GM08714 (cell line): ENCODE data around the gene GPR27.
A peak's percentile ranks its signal among the peaks of the same experiment; 100 is the strongest.

Experiments
- H3K4me3 ChIP-seq: fragments of 200-500 bp; sonication (Bioruptor generic); 2 replicates; pipeline ENCODE4 v1.5.1; 2014; ENCODE audit warnings: mild to moderate bottlenecking, low read length, inconsistent platforms
- ZNF274 ChIP-seq: IDR thresholded peaks from 2 replicates; pipeline ENCODE4 v1.6.1; 2012; ENCODE audit warnings: mild to moderate bottlenecking, low read depth, low read length

Gene GPR27

DNA sequence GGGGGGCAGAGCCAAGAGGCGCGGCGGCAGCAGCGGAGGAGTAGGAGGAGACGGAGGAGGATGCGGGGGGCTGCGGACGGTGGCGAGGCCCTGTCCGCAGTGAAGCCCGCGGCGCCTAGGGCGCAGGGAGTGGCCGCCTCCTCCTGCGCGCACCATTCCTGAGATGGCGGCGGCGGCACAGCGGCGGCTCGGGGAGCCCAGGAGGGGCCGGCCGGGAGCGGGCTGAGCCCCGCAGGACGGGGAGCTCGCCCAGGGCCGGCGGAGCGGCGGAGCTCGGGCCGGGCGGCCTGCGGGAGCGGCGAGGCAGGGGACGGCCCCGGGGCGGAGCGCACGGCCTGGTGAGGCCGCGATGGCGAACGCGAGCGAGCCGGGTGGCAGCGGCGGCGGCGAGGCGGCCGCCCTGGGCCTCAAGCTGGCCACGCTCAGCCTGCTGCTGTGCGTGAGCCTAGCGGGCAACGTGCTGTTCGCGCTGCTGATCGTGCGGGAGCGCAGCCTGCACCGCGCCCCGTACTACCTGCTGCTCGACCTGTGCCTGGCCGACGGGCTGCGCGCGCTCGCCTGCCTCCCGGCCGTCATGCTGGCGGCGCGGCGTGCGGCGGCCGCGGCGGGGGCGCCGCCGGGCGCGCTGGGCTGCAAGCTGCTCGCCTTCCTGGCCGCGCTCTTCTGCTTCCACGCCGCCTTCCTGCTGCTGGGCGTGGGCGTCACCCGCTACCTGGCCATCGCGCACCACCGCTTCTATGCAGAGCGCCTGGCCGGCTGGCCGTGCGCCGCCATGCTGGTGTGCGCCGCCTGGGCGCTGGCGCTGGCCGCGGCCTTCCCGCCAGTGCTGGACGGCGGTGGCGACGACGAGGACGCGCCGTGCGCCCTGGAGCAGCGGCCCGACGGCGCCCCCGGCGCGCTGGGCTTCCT lies at the start of gene GPR27:
GPR27 (plus strand) TSS at position 155 of the 909 bp plus-strand sequence; CDS start at position 350, 195 bp downstream.
- TF ChIP-seq ZNF274: no peak
- H3K4me3 ChIP-seq: peak within 1 kb of the TSS; percentile 0; the same call in 1 of the 2 replicates

GRCh38 chr3:71704915-71705314 lies 48.7 kb upstream of the GPR27 start:
- H3K4me3 ChIP-seq: no peak overlapping the region
- no peak for TF ChIP-seq ZNF274

GRCh38 chr3:71705681-71706080 lies 48.0 kb upstream of the GPR27 start:
- no peak for TF ChIP-seq ZNF274
- H3K4me3 ChIP-seq: no peak overlapping the region

DNA sequence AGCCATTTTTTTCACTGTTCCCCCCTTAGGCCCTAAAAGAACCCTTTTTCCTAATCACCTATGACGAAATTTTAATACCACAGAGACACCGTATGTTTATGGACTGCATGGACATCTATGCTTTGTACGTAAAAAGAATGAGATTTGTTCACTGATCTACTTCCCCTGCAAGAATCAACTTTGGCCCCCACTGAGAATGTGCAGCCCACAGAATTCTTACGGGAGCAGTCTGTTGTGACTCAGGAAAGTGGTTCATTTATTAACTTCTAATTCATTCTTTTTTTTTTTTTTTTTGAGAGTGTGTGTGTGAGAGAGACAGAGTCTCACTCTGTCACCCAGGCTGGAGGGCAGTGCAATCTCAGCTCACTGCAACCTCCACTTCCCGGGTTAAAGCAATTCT lies 46.1 kb upstream of the GPR27 start:
- no peak overlapping the region for H3K4me3 ChIP-seq
- TF ChIP-seq ZNF274: no peak

GRCh38 chr3:71708476-71709105 lies 45.1 kb upstream of the GPR27 start:
- no peak overlapping the region for H3K4me3 ChIP-seq
- TF ChIP-seq ZNF274: no peak

DNA sequence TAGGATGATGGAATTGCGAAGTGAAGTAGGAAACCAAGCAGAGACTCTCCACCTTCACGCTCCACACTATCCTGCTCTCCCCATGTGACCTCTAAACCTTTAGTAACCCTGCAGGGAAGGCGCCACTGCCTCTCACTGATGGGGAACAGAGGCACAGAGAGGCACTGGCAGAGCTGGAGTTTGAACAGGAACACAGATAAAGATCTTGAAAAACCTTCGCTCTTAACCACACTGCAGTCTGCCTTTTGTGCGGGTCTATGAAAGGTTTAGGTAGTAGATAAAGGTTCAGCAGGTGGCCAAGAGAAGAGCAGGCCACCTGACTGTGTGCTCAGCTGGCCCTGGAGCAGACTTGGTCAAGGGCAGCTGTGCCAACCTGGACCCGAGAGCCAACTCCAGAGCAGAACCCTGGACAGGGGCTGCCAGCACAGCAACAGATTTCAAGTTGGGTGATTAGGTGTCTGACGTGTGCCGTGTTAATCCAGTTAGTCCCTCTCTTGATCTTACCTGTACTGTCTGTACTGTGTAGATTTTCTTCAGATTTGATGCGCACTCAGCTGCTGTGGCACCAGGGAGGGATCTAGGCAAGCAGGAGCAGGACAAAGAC lies 43.6 kb upstream of the GPR27 start:
- no peak for TF ChIP-seq ZNF274
- H3K4me3 ChIP-seq: no peak overlapping the region

DNA sequence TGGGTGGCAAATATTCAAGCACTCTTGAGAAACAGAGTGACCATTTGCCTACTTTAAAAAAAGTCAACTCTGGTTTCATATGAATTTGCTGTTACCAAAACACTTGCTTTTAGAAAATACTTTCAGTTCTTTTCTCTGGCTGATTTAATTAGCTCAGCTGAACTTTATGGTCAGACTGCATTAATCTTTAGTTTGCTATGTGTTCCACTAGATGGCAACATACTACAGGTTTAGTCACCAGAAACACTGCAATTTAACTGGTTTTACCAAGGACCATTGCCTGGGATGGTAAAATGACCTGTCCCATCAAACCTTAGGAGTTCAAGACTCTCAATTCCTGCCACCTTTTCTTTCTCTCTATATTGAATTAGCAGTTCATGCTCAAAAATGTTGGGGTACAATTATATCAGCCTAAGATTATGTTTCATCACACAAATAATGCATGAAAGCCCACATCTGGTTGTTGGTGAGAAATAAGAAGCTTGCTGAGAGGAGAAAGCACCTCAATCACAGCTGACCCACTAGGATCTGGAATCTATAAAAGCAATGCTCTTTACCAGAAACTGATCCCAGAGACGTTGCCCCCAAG lies 42.7 kb upstream of the GPR27 start:
- no peak for TF ChIP-seq ZNF274

DNA sequence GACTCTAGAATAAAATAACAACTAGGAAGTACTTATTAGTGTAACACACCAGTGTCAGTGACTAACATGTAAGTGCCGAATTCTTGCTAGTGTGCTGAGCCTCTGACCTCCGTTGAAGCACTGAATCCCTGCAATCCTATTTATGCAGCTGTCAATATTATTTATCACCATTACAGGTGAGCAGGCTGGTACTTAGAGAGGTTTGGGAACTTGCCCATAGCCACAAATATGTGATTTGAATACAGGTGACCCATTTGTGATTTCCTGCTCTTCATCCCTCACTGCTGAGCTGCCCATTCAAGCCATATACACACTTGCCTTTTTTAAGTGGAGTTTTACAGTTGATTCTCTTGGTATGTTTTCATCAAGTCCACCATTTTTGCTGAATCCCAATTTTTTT lies 40.6 kb upstream of the GPR27 start:
- no peak overlapping the region for H3K4me3 ChIP-seq
- TF ChIP-seq ZNF274: no peak

More for the DNA sequence above, 42.7 kb upstream of the GPR27 start:
- H3K4me3 ChIP-seq: no peak overlapping the region

GRCh38 chr3:71714595-71714994 lies 39.1 kb upstream of the GPR27 start:
- no peak overlapping the region for H3K4me3 ChIP-seq
- no peak for TF ChIP-seq ZNF274

DNA sequence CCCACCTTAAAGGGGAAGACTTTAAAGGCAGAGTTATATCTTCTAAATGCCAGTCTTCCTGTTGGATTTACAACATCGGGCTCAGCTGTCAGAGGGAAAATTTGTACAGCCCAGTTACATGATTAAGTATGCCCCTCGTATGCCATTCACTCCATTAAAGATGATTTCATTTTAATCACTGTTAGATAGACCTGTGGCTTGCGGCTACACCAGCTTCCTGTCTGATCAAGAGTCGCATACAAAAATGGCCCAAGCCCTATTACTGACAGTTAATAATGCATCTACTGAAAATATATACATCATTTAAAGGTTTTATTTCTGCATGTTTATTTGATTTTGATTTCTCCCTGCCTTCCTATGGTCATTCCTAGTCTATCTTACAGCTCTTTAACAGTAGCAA lies 35.6 kb upstream of the GPR27 start:
- H3K4me3 ChIP-seq: no peak overlapping the region
- TF ChIP-seq ZNF274: no peak

DNA sequence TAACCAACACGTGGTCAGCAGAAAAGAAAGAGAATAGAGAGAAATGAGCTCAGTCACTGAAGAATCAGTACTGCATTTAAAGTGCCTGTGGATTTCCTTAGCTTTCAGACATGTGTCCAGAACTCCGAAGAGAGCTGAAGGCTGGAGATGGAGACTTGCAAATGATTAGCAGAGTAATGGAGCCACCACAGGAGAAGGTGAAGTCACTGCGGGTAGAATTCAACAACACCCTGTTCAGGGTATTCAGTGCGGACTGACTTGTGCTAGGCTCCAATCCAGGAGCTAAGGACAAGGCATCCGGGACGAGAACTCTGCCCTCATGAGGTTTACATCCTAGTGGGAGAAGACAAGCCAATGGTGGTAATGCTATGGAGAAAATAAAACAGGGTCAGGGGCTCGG lies 32.7 kb upstream of the GPR27 start:
- no peak overlapping the region for H3K4me3 ChIP-seq
- no peak for TF ChIP-seq ZNF274

DNA sequence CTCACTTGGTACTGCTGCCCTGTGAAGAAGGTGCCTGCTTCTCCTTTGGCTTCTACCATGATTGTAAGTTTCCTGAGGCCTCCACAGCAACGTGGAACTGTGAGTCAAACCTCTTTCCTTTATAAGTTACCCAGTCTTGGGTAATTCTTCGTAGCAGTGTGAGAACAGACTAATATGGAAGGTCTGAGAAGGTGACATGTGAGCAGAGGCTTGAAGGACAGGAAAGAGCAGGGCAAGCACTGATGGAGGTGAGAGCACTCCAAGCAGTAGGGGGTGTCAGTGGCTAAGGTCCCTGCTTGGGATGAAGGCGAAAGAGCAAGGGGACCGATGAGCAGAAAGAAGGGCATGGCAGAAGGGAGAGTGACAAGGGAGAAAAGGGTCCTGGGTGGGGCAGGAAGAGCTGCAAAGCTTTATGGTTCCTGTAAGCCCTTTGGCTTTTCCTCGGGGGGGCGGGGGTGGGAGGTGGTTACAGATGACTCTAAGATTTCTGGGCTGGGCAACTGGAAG lies 32.0 kb upstream of the GPR27 start:
- H3K4me3 ChIP-seq: no peak overlapping the region
- TF ChIP-seq ZNF274: no peak

- TF ChIP-seq ZNF274: no peak
These were observed 31.0 kb upstream of the GPR27 start for GRCh38 chr3:71722693-71723092.

More at GRCh38 chr3:71722693-71723092, 31.0 kb upstream of the GPR27 start:
- no peak overlapping the region for H3K4me3 ChIP-seq
